BJ (cell line): Measurements from ENCODE around the gene ERN2. TPM values are rescaled to one million over a fixed set of nuclear protein-coding genes. Genes with fewer than 3 reads are reported as not detected.
"Not testable (repeated sequence)": the region's sequence is repeated elsewhere in the genome, so short reads cannot be mapped to it uniquely, and the experiment has no call there.

Experiments
- CTCF ChIA-PET: fragments of 350-600 bp; formaldehyde crosslinking; extraction: SDS; loops from one replicate; lab custom pipeline; 2021; ENCODE audit warnings: antibody characterized with exemption, inconsistent platforms; lab: Yijun Ruan, JAX
- POLR2A ChIA-PET: fragments of 300-600 bp; sonication (Branson Sonifier 250); formaldehyde crosslinking; extraction: SDS; loops from one replicate; lab custom pipeline; 2021; ENCODE audit warnings: antibody characterized with exemption; lab: Charles Lee
- DNase-seq: peaks from one replicate; pipeline ENCODE4 v3.0.0-alpha.2; 2011; ENCODE audit warnings: low read depth
- H3K27me3 ChIP-seq: 2 replicates; pipeline ENCODE4 v1.6.0; 2011; ENCODE audit warnings: low read length; ENCODE audit not compliant: control insufficient read depth, insufficient read depth
- H3K36me3 ChIP-seq: 2 replicates; pipeline ENCODE4 v1.5.1; 2011; ENCODE audit warnings: low read length; ENCODE audit not compliant: control insufficient read depth, insufficient read depth
- H3K4me3 ChIP-seq: 2 replicates; pipeline ENCODE4 v1.5.1; 2011; ENCODE audit warnings: low read depth, mild to moderate bottlenecking, control low read depth, low read length
- CTCF ChIP-seq: IDR thresholded peaks from 2 replicates; pipeline ENCODE4 v1.5.1; 2011; ENCODE audit warnings: low read depth, mild to moderate bottlenecking, control low read depth, inconsistent platforms, low read length, moderate library complexity; ENCODE audit not compliant: insufficient read depth
- polyA plus RNA-seq: library from polyadenylated mRNA; depleted of rRNA; stranded (reverse); fragments of >200 nt; gene quantifications from 2 replicates; pipeline ENCODE4 v1.2.3, GENCODE V29; 2011

The ERN2 gene
- polyA plus RNA-seq, 1 experiment = 0.23 TPM

GRCh38 chr16:23728112-23728477, 15.1 kb upstream of the ERN2 start:
- Histone ChIP-seq H3K4me3 (no peak overlapping the region), H3K36me3 (no peaks in the 10 kb centered on the region), H3K27me3 (no peaks in the 10 kb centered on the region)
- DNase-seq = no peak
- POLR2A ChIA-PET = no interaction called here
- CTCF ChIA-PET = interaction anchor here (0.6 to 1.9 kb wide), 8 partner anchors 12 to 51 kb away, joined by 3 to 7 read pairs (median 4); partner anchors contain the start of gene PLK1
- TF ChIP-seq CTCF = no peak

GRCh38 chr16:23726710-23727109, 13.7 kb upstream of the ERN2 start:
- Histone ChIP-seq H3K27me3 (no peaks in the 10 kb centered on the region), H3K4me3 (no peak overlapping the region), H3K36me3 (no peaks in the 10 kb centered on the region)
- CTCF ChIA-PET = interaction anchor here (1.7 to 1.9 kb wide), 2 partner anchors 33 to 50 kb away, joined by 7 read pairs; no protein-coding TSS in a partner anchor
- no peak for DNase-seq
- no peak for TF ChIP-seq CTCF
- POLR2A ChIA-PET = no interaction called here

DNA sequence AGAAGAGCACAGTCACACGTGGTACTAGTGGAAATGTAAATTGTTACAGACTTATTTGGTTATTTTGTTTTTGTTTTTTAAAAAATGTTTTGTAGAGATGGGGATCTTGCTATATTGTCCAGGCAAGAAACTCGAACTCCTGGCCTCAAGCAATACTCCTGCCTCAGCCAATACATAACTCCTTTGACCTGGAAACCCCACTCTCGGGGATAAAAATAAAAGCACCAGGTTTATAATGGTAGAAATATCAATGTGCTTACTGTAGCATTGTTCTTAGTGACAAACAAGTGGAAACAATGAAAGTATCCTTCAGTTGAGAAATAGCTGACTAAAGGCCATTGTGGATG, 11.7 kb upstream of the ERN2 start:
- H3K36me3 ChIP-seq = no peaks in the 10 kb centered on the region
- ChIA-PET POLR2A (no interaction called here), CTCF (no interaction called here)
- H3K4me3 ChIP-seq = no peak overlapping the region
- no peak for TF ChIP-seq CTCF
- no peak for DNase-seq
- H3K27me3 ChIP-seq = no peaks in the 10 kb centered on the region

GRCh38 chr16:23724096-23724784, 11.2 kb upstream of the ERN2 start:
- CTCF ChIA-PET = no interaction called here
- DNase-seq = no peak

DNA sequence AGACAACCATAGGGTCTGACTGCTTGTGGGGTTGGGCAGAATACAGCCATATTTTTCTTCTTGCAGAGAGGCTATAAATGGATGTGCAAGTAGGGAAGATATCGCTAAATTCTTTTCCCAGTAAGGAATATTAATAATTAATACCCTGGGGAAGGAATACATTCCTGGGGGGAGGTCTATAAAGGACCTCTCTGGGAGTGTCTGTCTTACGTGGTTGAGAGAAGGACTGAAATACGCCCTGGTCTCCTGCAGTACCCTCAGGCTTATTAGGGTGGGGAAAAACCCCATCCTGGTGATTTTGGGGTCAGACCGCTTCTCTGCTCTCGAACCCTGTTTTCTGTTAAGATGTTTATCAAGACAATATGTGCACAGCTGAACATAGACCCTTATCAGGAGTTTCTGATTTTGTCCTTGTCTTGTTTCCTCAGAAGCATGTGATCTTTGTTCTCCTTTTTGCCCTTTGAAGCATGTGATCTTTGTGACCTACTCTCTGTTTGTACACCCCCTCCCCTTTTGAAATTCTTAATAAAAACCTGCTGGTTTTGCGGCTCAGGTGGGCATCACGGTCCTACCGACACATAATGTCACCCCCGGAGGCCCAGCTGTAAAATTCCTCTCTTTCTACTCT, 9.7 kb upstream of the ERN2 start:
- CTCF ChIA-PET = not testable (repeated sequence)

More at GRCh38 chr16:23724096-23724784, 11.2 kb upstream of the ERN2 start:
- H3K27me3 ChIP-seq = no peaks in the 10 kb centered on the region
- POLR2A ChIA-PET = no interaction called here
- no peak overlapping the region for H3K4me3 ChIP-seq
- no peak for TF ChIP-seq CTCF
- H3K36me3 ChIP-seq = no peaks in the 10 kb centered on the region

More for the DNA sequence above, 9.7 kb upstream of the ERN2 start:
- H3K27me3 ChIP-seq, H3K4me3 ChIP-seq, H3K36me3 ChIP-seq, POLR2A ChIA-PET, DNase-seq: not testable (repeated sequence)
